ENCODE results near the gene SNPH. TPM values are rescaled to one million over a fixed set of nuclear protein-coding genes. Genes with fewer than 3 reads are reported as not detected.

The SNPH gene
- total RNA-seq, 4 donors from 2014 or later = 0.53 to 6.6 (median 2.4) TPM

DNA sequence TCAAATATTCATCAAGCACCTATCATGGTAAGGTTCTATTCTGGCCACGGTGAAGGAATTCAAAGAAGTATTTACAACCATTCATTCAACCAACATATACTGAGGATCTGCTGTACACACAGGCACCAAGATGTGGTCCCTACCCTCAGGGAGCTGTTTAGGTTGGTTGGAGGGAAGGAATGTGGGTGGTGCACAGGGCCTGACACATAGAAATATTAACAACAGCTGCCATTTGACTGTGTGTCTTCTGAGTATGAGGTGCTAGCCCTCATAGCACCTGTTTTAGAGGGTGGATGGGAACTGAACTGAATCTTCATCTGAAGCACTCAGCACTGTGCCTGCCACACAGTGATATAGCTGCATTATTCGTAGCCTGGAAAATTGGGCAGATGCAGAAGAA lies 7.3 kb downstream of the SNPH start:
- TF ChIP-seq, protein P1, sequence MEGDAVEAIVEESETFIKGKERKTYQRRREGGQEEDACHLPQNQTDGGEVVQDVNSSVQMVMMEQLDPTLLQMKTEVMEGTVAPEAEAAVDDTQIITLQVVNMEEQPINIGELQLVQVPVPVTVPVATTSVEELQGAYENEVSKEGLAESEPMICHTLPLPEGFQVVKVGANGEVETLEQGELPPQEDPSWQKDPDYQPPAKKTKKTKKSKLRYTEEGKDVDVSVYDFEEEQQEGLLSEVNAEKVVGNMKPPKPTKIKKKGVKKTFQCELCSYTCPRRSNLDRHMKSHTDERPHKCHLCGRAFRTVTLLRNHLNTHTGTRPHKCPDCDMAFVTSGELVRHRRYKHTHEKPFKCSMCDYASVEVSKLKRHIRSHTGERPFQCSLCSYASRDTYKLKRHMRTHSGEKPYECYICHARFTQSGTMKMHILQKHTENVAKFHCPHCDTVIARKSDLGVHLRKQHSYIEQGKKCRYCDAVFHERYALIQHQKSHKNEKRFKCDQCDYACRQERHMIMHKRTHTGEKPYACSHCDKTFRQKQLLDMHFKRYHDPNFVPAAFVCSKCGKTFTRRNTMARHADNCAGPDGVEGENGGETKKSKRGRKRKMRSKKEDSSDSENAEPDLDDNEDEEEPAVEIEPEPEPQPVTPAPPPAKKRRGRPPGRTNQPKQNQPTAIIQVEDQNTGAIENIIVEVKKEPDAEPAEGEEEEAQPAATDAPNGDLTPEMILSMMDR (IDR thresholded peaks at IDR 0.05) = no peak
- TF ChIP-seq POLR2A (IDR thresholded peaks at IDR 0.05) = no peak
- no peak overlapping the region for H3K27ac ChIP-seq
- no peaks in the 10 kb centered on the region for H3K4me1 ChIP-seq
- no peak for DNase-seq
- no peak overlapping the region for H3K4me3 ChIP-seq
- H3K36me3 ChIP-seq = no peaks in the 10 kb centered on the region
- H3K27me3 ChIP-seq = no peaks in the 10 kb centered on the region
- no peaks in the 10 kb centered on the region for H3K9me3 ChIP-seq

DNA sequence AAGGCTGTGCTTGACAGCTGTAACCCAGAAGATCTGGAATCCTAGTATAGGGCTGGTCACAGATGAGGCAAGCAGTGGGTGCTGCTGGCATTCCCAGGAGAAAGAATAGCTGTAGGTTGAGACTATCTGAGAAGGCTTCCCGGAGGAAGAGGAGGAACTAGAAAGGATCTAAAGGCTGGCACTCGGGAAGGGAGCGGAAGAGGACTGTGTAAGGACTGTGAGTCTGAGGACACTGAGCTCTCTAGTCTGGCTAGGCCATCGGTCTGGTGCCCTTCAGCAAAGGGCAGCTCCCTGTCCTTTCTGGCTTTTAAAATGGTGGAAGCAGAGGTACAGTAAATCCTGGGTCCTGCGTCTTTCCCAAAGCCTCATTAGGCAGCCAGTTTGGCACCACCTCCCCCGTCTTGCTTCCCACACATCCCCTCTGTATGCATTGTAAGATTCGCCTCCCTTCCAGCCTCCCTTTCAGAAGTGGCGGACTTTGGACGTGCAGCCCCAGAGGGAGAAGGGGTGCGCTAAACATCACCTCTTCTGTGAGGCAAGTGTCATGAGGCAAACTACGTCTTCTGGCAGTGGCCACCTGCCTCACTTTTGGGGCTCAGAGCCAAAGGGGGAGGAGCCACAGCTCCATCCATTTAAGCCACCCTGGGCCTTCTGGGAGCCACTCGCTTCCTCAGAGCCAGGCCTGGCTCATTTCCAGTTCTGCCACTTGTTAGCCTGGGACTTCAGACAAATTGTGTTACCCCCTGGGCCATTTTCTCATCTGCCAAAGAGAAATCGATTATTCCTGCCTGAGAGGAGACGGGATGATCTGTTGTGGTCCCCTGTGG lies 8.6 kb downstream of the SNPH start:
- no peak overlapping the region for H3K4me3 ChIP-seq
- no peaks in the 10 kb centered on the region for H3K4me1 ChIP-seq
- TF ChIP-seq, protein P1 (IDR thresholded peaks at IDR 0.05) = no peak
- no peak for TF ChIP-seq POLR2A (IDR thresholded peaks at IDR 0.05)
- H3K36me3 ChIP-seq = no peaks in the 10 kb centered on the region
- no peaks in the 10 kb centered on the region for H3K9me3 ChIP-seq
- H3K27ac ChIP-seq = no peak overlapping the region
- no peaks in the 10 kb centered on the region for H3K27me3 ChIP-seq
- no peak for DNase-seq

- no peak for TF ChIP-seq POLR2A (IDR thresholded peaks at IDR 0.05)
- TF ChIP-seq, protein P1 (IDR thresholded peaks at IDR 0.05) = no peak
- H3K4me1 ChIP-seq = no peaks in the 10 kb centered on the region
- no peaks in the 10 kb centered on the region for H3K27me3 ChIP-seq
- no peaks in the 10 kb centered on the region for H3K9me3 ChIP-seq
- H3K4me3 ChIP-seq = no peak overlapping the region
- H3K36me3 ChIP-seq = no peaks in the 10 kb centered on the region
- no peak for DNase-seq
- no peak overlapping the region for H3K27ac ChIP-seq
These were observed 9.8 kb downstream of the SNPH start for GRCh38 chr20:1275919-1276318.

GRCh38 chr20:1277529-1278322 lies 11.6 kb downstream of the SNPH start:
- Histone ChIP-seq H3K27ac (no peak overlapping the region), H3K36me3 (no peaks in the 10 kb centered on the region), H3K27me3 (no peaks in the 10 kb centered on the region), H3K4me1 (peaks cover 0 to 9% (median 0%) of the 10 kb centered on the region in 4 donors), H3K9me3 (no peaks in the 10 kb centered on the region), H3K4me3 (no peak overlapping the region)
- TF ChIP-seq, protein P1 (IDR thresholded peaks at IDR 0.05) = no peak
- no peak for TF ChIP-seq POLR2A (IDR thresholded peaks at IDR 0.05)
- DNase-seq = no peak

- Histone ChIP-seq H3K27me3 (no peaks in the 10 kb centered on the region), H3K4me3 (no peak overlapping the region), H3K4me1 (peaks cover 0 to 9% (median 0%) of the 10 kb centered on the region in 4 donors), H3K27ac (no peak overlapping the region), H3K9me3 (no peaks in the 10 kb centered on the region), H3K36me3 (no peaks in the 10 kb centered on the region)
- no peak for DNase-seq
- TF ChIP-seq, protein P1 (IDR thresholded peaks at IDR 0.05) = no peak
- no peak for TF ChIP-seq POLR2A (IDR thresholded peaks at IDR 0.05)
These were observed 12.9 kb downstream of the SNPH start for GRCh38 chr20:1278993-1279392.

Data from Peyer's patch (tissue), 4 donors.